Stimulated activated CD8-positive, alpha-beta memory T cell treated with anti-CD3 and anti-CD28 coated beads, Interleukin-12 subunit alpha, Interleukin-12 subunit beta, amount 100 ng/mL, for 24 hours (primary cell): ENCODE data around the gene E2F1.

Experiments
- DNase-seq: peaks from one replicate; pipeline ENCODE4 v3.0.0-alpha.2; 2020; ENCODE audit errors: extremely low read depth

E2F1 gene

GRCh38 chr20:33671573-33672288 lies 14.5 kb downstream of the E2F1 start:
- DNase-seq = no peak

GRCh38 chr20:33670715-33671499 lies 15.3 kb downstream of the E2F1 start:
- DNase-seq = no peak

- no peak for DNase-seq
These were observed 16.1 kb downstream of the E2F1 start for GRCh38 chr20:33669873-33670640.

- no peak for DNase-seq
These were observed 17.0 kb downstream of the E2F1 start for GRCh38 chr20:33669224-33669623.

DNA sequence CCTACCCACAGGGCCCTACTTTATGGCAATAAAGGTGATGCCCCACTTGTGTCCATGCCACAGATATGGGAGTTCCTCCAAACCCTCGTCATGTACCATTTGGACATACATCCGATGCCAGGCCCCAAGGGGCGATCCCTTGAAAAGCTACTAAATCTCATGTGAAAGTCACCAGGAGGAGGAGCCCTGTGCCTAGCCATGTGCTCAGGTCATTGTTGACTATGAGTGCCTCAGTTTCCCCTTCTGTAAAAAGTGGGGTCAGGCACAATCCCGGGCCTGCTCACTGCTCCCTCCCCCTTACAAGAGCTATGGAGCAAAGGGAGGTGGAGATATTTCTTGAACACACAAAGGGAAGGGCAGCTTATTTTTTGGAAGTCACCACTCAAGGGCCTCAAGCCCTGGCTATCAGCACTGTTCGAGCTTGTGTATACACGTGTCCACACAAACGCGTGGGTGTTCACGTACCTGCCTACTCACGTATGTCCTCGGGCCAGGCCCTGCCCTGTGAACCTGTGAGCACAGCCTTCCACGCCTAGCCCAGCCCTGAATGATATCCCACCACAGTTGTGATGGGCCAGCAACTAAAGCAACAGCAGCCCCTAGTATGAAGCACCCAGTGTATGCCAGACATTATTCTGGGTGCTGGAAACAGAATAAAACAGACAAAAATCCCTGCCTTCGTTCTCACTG lies 17.6 kb downstream of the E2F1 start:
- DNase-seq = no peak

DNA sequence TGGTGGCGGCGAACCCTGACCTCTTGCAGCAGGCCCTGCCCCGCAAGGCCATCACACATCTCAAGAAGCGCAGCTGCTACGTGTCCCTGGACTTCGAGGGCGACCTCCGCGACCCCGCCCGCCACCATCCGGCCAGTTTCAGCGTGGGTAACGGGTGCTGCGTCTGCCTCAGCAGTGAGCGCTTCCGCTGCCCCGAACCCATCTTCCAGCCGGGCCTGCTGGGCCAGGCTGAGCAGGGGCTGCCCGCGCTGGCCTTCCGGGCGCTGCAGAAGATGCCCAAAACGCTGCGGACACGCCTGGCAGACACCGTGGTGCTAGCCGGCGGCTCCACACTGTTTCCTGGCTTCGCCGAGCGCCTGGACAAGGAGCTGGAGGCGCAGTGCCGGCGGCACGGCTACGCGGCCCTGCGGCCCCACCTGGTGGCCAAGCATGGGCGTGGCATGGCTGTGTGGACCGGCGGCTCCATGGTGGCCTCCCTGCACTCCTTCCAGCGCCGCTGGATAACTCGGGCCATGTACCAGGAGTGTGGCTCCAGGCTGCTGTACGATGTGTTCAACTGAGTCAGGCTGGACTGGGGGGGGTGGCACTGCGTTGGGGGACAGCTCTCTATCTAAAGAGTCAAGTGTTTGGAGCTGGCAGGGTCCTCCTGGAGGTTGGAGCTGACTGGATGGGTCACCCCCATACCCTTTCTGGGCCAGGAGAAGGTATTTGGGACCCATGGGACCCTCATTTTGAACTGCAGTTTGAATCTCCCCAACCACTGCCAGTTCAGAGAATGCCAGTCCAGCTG lies 18.3 kb downstream of the E2F1 start:
- DNase-seq = peak; percentile 58

GRCh38 chr20:33667245-33667675 lies 18.9 kb downstream of the E2F1 start:
- no peak for DNase-seq

DNA sequence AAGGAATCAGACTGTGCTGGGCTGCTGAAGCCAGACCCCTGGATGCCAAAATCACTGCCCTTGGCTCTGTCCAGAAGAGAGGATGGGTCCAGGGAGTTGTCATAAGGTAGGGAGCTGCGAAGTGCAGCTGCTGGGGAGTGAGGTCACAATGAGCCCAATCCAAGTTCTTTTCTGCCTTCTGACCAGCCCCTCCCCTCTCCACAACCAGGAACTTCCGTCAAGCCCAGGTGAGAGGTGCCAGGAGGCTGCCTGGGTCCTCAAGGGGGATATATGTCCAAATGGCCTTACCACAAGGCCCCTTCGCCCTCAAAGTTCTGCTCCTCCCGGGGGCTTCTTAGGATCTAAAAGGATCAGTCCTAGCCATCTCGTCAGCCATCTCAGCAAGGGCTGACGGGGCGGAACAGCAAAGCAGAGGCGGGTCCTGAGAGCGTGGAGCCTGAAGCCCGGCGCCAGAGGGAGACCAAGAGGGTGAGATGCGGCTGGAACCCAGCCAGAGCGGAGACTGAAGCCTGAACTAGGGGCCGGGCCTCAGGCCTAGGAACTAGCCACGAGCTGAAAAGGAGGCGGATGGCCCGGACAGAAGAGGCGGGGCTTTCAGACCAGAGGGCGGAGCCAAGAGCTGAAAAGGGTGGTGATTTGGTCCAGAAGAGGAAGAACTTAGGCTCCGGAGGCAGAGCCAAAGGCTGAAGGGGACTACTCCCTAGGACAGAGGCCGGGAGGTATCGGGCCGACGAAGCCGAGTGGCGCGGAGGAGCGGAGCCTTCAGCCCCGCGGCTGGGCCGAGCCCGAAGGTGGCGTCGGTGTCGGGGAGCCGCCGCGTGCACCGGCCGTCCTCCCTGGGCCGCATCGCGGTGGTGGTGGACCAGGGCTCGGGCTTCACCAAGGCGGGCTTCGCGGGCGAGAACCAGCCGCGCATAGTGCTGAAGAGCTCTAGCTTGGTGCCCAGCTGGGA lies 19.6 kb downstream of the E2F1 start, which contains the start of gene ACTL10:
Gene ACTL10, plus strand, starts transcription at position 651 of the 952 bp plus-strand sequence. CDS start 555 bp downstream, outside the sequence.
- DNase-seq = peak; percentile 67

DNA sequence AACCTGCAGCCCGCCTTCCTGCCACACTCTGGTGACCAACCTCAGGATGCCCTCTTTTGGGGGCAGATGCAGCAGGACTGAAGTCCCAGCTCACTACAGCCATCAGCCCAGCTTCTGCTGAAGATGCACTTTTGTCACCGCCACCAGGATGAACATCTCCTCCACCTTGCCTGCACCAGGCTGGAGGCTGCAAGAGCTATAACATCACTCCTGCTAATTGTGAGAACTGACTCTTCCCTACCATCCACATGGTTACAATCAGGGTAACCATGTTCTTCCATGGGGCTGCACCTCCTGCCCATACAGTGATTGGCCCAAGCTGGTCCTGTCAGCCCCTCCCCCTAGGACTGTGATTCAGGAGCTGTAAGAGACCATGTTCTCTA lies 21.4 kb downstream of the E2F1 start:
- DNase-seq = no peak

GRCh38 chr20:33664085-33664761 lies 22.0 kb downstream of the E2F1 start:
- DNase-seq = no peak

GRCh38 chr20:33663161-33664084 lies 22.8 kb downstream of the E2F1 start:
- DNase-seq = peak; percentile 68

DNA sequence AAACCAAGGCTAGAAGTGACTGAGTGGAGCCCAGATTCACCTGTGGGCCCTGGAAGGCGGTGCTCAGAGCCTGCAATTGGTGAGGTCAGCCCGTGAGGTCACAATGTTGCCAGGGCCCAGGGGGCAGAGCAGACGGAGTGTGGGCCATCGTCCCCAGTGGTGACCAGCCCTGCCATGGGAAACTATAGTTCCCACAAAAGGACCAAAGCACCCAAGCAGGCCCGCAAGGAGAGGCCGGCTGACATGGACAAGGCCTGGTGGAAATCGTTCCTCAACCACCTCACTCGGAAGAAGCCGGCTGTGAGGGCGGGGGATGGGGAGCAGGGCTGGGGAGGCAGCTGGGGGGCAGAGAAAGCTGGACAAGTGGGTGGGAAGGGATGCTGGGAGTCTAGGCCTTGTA lies 24.0 kb downstream of the E2F1 start, which contains the start of gene C20orf144:
Gene C20orf144, plus strand, starts transcription at position 156 of the 400 bp plus-strand sequence. Its CDS starts 19 bp downstream, at position 175.
- DNase-seq = no peak

DNA sequence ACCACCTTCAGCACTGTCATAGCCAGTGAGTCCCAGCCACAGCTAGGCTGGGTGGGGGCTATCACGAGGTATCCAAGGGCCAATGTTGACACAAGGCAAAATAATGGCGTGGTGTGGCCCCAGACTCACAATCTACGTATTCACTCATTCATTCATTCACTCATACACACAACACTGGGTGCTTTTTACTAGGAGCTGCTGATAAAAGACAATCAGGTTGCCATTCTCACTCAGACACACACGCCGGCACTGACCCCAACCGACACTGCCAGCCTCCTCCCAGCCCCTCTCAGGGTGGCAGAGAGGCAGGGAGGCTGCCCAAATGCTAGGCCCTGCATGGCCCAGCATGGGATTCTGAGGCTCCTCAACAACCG lies 25.5 kb downstream of the E2F1 start:
- no peak for DNase-seq

- no peak for DNase-seq
These were observed 26.0 kb downstream of the E2F1 start for GRCh38 chr20:33660035-33660684.

GRCh38 chr20:33659341-33660034 lies 26.7 kb downstream of the E2F1 start:
- DNase-seq = no peak

- DNase-seq = no peak
These were observed 27.3 kb downstream of the E2F1 start for GRCh38 chr20:33658929-33659328.

DNA sequence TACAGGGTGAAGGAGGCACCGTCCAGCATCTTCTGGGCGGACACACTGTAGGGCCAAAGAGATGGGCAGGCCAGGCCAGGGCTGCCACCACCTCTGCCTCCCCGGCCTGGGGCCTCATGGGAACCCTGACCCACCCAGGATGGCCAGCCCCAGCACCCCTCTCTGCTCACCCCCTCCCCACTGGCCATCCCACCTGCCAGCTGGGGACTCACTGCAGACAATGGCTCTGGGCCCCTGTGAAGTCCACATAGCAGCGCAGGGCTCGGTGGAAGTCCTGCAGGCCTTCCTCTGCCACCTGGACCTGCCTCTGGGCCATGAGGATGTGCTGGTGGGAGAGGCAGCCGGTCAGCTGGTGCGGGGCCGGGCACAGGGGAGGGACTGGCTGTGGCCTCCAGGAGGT lies 27.7 kb downstream of the E2F1 start:
- DNase-seq = no peak
